Measurements from ENCODE around the gene MYADML2. TPM values are rescaled to one million over a fixed set of nuclear protein-coding genes. Genes with fewer than 3 reads are reported as not detected.
"Not testable (repeated sequence)": the region's sequence is repeated elsewhere in the genome, so short reads cannot be mapped to it uniquely, and the experiment has no call there.

Gene MYADML2
- total RNA-seq, 1 experiment from 2014 or later: not detected

DNA sequence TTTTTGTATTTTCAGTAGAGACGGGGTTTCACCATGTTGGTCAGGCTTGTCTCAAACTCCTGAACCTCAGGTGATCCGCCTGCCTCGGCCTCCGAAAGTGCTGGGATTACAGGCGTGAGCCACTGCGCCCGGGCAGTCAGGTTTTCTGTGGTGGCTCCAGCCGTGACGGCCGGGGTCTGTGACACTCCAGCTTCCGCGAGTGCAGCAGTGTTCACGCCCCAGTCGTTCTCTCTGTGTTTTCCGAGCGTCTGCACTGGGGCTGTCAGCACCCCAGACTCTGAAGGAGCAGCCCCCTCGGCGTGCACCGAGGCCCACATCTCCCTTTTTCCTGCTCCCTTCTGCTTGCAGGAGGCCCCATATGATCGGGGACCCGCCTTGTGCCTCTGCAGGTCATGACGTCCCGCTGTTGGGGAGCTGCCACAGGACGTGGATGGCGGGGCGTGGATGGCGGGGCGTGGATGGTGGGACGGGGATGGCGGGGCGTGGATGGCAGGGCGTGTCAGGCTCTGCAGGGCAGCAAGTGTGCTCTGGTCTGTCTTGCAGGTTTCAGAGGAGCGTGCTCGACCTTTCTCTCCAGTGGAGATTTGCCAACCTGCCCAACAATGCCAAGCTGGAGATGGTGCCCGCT lies 36.1 kb upstream of the MYADML2 start:
- no peak overlapping the region for H2AFZ ChIP-seq
- peaks cover 32% of the 10 kb centered on the region for H3F3A ChIP-seq (ENCODE audit: insufficient read depth, low read depth)
- ChIA-PET CTCF (no interaction called here), POLR2A (ENCODE audit: unreplicated experiment) (no interaction called here)
- H3K27ac ChIP-seq: no peak overlapping the region
- H3K4me3 ChIP-seq: no peak overlapping the region
- no peaks in the 10 kb centered on the region for H3K9me2 ChIP-seq (ENCODE audit: insufficient read depth)
- H3K36me3 ChIP-seq (ENCODE audit: low read depth): no peaks in the 10 kb centered on the region
- no peaks in the 10 kb centered on the region for H3K9me3 ChIP-seq (ENCODE audit: insufficient read depth, low read depth)
- intact Hi-C loops (cut with micrococcal nuclease; ENCODE audit: unreplicated experiment): no loop called here
- H3K4me2 ChIP-seq: no peak overlapping the region
- H3K4me1 ChIP-seq (replicated peaks; ENCODE audit: insufficient read depth): peaks cover 33% of the 10 kb centered on the region
- TF ChIP-seq EZH2 (IDR thresholded peaks at IDR 0.05; ENCODE audit: low read depth): no peak
- TF ChIP-seq, protein P1, sequence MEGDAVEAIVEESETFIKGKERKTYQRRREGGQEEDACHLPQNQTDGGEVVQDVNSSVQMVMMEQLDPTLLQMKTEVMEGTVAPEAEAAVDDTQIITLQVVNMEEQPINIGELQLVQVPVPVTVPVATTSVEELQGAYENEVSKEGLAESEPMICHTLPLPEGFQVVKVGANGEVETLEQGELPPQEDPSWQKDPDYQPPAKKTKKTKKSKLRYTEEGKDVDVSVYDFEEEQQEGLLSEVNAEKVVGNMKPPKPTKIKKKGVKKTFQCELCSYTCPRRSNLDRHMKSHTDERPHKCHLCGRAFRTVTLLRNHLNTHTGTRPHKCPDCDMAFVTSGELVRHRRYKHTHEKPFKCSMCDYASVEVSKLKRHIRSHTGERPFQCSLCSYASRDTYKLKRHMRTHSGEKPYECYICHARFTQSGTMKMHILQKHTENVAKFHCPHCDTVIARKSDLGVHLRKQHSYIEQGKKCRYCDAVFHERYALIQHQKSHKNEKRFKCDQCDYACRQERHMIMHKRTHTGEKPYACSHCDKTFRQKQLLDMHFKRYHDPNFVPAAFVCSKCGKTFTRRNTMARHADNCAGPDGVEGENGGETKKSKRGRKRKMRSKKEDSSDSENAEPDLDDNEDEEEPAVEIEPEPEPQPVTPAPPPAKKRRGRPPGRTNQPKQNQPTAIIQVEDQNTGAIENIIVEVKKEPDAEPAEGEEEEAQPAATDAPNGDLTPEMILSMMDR (conservative IDR thresholded peaks at IDR 0.05): no peak
- peaks cover 4% of the 10 kb centered on the region; the same call in 1 of the 2 replicates for H3K79me2 ChIP-seq (ENCODE audit: low read depth)
- no TSS peak for BruUV-seq (replicated peaks)
- H3K27me3 ChIP-seq (ENCODE audit: insufficient read depth, low read depth): no peaks in the 10 kb centered on the region
- DNase-seq: no peak
- H4K20me1 ChIP-seq (ENCODE audit: insufficient read depth): 0 out of 2 replicates have a peak, but pooled peaks cover 5% of the 10 kb centered on the region

DNA sequence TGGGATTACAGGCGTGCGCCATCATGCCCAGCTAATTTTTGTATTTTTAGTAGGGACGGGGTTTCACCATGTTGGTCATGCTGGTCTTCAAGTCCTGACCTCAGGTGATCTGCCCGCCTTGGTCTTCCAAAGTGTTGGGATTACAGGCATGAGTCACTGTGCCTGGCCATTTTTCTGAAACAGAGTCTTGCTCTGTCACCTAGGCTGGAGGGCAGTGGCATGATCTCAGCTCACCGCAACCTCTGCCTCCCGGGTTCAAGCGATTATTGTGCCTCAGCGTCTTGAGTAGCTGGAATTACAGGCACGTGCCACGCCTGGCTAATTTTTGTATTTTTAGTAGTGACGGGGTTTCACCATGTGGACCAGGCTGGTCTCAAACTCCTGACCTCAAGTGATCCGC lies 34.5 kb upstream of the MYADML2 start:
- Histone ChIP-seq H3F3A (ENCODE audit: insufficient read depth, low read depth) (peaks cover 32% of the 10 kb centered on the region), H3K27ac (peak overlapping the region; percentile 86), H3K4me2 (peak overlapping the region; percentile 61), H3K4me1 (replicated peaks; ENCODE audit: insufficient read depth) (peaks cover 33% of the 10 kb centered on the region)
- H3K9me2 ChIP-seq (ENCODE audit: insufficient read depth); H4K20me1 ChIP-seq (ENCODE audit: insufficient read depth); H3K36me3 ChIP-seq (ENCODE audit: low read depth); POLR2A ChIA-PET (ENCODE audit: unreplicated experiment); H2AFZ ChIP-seq; BruUV-seq (replicated peaks); H3K79me2 ChIP-seq (ENCODE audit: low read depth); H3K4me3 ChIP-seq; H3K27me3 ChIP-seq (ENCODE audit: insufficient read depth, low read depth); H3K9me3 ChIP-seq (ENCODE audit: insufficient read depth, low read depth): not testable (repeated sequence)
- intact Hi-C loops (cut with micrococcal nuclease; ENCODE audit: unreplicated experiment): loop anchor here (2.0 kb wide), 2 partner anchors 55 to 69 kb away; partner anchors contain the start of gene MAFG
- peak; percentile 78 to 82 for DNase-seq
- CTCF ChIA-PET: interaction anchor here (1.2 kb wide), 1 partner anchor 22 kb away, joined by 4 read pairs; no protein-coding TSS in a partner anchor

DNA sequence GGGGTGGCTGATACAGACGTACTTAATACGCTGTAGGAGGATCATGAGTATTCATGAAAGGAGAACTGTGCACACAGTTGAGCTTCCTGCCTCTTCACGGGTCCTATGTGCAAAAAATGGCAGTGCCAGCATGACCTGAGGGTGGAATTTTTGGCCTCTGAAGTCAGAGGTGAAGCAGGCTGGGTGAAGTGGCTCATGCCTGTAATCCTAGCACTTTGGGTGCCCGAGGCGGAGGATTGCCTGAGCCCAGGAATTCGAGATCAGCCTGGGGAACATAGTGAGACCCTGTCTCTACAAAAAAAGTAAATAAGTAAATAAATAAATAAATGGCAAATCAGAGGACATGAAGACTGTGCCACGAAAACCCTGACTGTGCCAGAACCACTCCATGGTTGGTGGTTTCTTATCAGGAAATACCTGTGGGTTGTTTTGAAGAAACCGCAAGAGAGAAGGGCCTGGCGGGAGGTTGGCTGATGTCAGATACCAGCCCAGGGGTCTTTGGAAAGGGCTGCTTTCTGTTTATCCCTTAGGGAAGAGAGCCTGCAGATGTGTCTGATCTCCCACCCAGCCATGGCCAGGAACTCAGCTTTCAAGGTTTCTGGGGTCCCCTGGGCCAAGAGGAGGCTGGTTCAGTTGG lies 33.8 kb upstream of the MYADML2 start:
- Histone ChIP-seq H3K36me3 (ENCODE audit: low read depth) (no peaks in the 10 kb centered on the region), H2AFZ (no peak overlapping the region), H3K4me1 (replicated peaks; ENCODE audit: insufficient read depth) (peaks cover 33% of the 10 kb centered on the region), H3K4me3 (no peak overlapping the region), H3K4me2 (peak overlapping the region; percentile 61), H4K20me1 (ENCODE audit: insufficient read depth) (0 out of 2 replicates have a peak, but pooled peaks cover 5% of the 10 kb centered on the region), H3K27me3 (ENCODE audit: insufficient read depth, low read depth) (no peaks in the 10 kb centered on the region), H3K9me3 (ENCODE audit: insufficient read depth, low read depth) (no peaks in the 10 kb centered on the region), H3K27ac (peak overlapping the region; percentile 86), H3K79me2 (ENCODE audit: low read depth) (peaks cover 4% of the 10 kb centered on the region; the same call in 1 of the 2 replicates), H3F3A (ENCODE audit: insufficient read depth, low read depth) (peaks cover 32% of the 10 kb centered on the region), H3K9me2 (ENCODE audit: insufficient read depth) (no peaks in the 10 kb centered on the region)
- ChIA-PET CTCF (interaction anchor here (1.2 kb wide), 1 partner anchor 21 kb away, joined by 4 read pairs; no protein-coding TSS in a partner anchor), POLR2A (ENCODE audit: unreplicated experiment) (interaction anchor here (0.5 to 0.7 kb wide), 2 partner anchors 8 to 11 kb away, joined by 3 to 4 read pairs; no protein-coding TSS in a partner anchor)
- intact Hi-C loops (cut with micrococcal nuclease; ENCODE audit: unreplicated experiment): loop anchor here (1.0 to 2.0 kb wide), 4 partner anchors 22 to 68 kb away; partner anchors contain the start of genes LRRC45 and MAFG
- no peak for TF ChIP-seq EZH2 (IDR thresholded peaks at IDR 0.05; ENCODE audit: low read depth)
- TF ChIP-seq, protein P1 (conservative IDR thresholded peaks at IDR 0.05): no peak
- DNase-seq: peak; percentile 87 to 92
- BruUV-seq (replicated peaks): no TSS peak

Measured in PC-9 (cell line).